Brain microvascular endothelial cell (primary cell): Measurements from ENCODE around the gene TCHP.

ENCODE experiments used
- DNase-seq: peaks from one replicate; pipeline ENCODE4 v3.0.0-alpha.2; 2020
- H3K27ac ChIP-seq: fragments of 250-450 bp; sonication (Bioruptor Pico); 2 replicates; pipeline ENCODE4 v1.5.1; 2020; ENCODE audit warnings: mild to moderate bottlenecking, moderate library complexity
- H3K27me3 ChIP-seq: fragments of 250-450 bp; sonication (Bioruptor Pico); replicated peaks from 2 replicates; pipeline ENCODE4 v1.5.1; 2020; ENCODE audit warnings: mild to moderate bottlenecking
- H3K36me3 ChIP-seq: fragments of 250-450 bp; sonication (Bioruptor Pico); replicated peaks from 2 replicates; pipeline ENCODE4 v1.5.1; 2020; ENCODE audit warnings: mild to moderate bottlenecking
- H3K4me3 ChIP-seq: 2 replicates; pipeline ENCODE4 v1.5.1; 2011; ENCODE audit warnings: low read depth, mild to moderate bottlenecking, control low read depth, low read length, moderate library complexity
- CTCF ChIP-seq: IDR thresholded peaks from 2 replicates; pipeline ENCODE4 v1.5.1; 2011; ENCODE audit warnings: low read depth, mild to moderate bottlenecking, moderate library complexity, low read length, control low read depth, inconsistent platforms; ENCODE audit errors: missing control alignments
- in situ Hi-C: cut with HindIII; loops from 2 replicates; pipeline ENCODE4 v1.10.0; 2017; ENCODE audit warnings: low sequenced_read_pairs, low pct_ligation_motif_present

The TCHP gene

GRCh38 chr12:109871668-109872314 is 28.3 kb upstream of the TCHP start:
- Histone ChIP-seq H3K36me3 (no peaks in the 10 kb centered on the region), H3K27ac (no peak overlapping the region), H3K27me3 (no peaks in the 10 kb centered on the region), H3K4me3 (no peak overlapping the region)
- in situ Hi-C loops: no loop called here
- TF ChIP-seq CTCF: no peak
- DNase-seq: no peak

- no peak for TF ChIP-seq CTCF
- DNase-seq: no peak
- H3K4me3 ChIP-seq: no peak overlapping the region
- H3K27ac ChIP-seq: no peak overlapping the region
- H3K36me3 ChIP-seq: no peaks in the 10 kb centered on the region
- no peaks in the 10 kb centered on the region for H3K27me3 ChIP-seq
- in situ Hi-C loops: no loop called here
These were observed 26.4 kb upstream of the TCHP start for GRCh38 chr12:109873653-109874052.

GRCh38 chr12:109875572-109876131 is 24.4 kb upstream of the TCHP start:
- Histone ChIP-seq H3K27ac (no peak overlapping the region), H3K36me3 (no peaks in the 10 kb centered on the region), H3K4me3 (no peak overlapping the region), H3K27me3 (no peaks in the 10 kb centered on the region)
- no peak for DNase-seq
- in situ Hi-C loops: no loop called here
- no peak for TF ChIP-seq CTCF

GRCh38 chr12:109876406-109876805 is 23.7 kb upstream of the TCHP start:
- no peak for DNase-seq
- TF ChIP-seq CTCF: no peak
- no peaks in the 10 kb centered on the region for H3K36me3 ChIP-seq
- H3K27ac ChIP-seq: no peak overlapping the region
- H3K27me3 ChIP-seq: no peaks in the 10 kb centered on the region
- in situ Hi-C loops: no loop called here
- H3K4me3 ChIP-seq: no peak overlapping the region

- Histone ChIP-seq H3K4me3 (no peak overlapping the region), H3K36me3 (no peaks in the 10 kb centered on the region), H3K27me3 (no peaks in the 10 kb centered on the region), H3K27ac (no peak overlapping the region)
- in situ Hi-C loops: no loop called here
- no peak for DNase-seq
- no peak for TF ChIP-seq CTCF
These were observed 22.4 kb upstream of the TCHP start for GRCh38 chr12:109877504-109878246.
